ENCODE results near the gene SLC25A17. TPM values are rescaled to one million over a fixed set of nuclear protein-coding genes. Genes with fewer than 3 reads are reported as not detected.
"Not testable (repeated sequence)": the region's sequence is repeated elsewhere in the genome, so short reads cannot be mapped to it uniquely, and the experiment has no call there.

The SLC25A17 gene, protein sequence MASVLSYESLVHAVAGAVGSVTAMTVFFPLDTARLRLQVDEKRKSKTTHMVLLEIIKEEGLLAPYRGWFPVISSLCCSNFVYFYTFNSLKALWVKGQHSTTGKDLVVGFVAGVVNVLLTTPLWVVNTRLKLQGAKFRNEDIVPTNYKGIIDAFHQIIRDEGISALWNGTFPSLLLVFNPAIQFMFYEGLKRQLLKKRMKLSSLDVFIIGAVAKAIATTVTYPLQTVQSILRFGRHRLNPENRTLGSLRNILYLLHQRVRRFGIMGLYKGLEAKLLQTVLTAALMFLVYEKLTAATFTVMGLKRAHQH
- total RNA-seq, result 10 to 100 TPM; 17.1 to 17.5 TPM

DNA sequence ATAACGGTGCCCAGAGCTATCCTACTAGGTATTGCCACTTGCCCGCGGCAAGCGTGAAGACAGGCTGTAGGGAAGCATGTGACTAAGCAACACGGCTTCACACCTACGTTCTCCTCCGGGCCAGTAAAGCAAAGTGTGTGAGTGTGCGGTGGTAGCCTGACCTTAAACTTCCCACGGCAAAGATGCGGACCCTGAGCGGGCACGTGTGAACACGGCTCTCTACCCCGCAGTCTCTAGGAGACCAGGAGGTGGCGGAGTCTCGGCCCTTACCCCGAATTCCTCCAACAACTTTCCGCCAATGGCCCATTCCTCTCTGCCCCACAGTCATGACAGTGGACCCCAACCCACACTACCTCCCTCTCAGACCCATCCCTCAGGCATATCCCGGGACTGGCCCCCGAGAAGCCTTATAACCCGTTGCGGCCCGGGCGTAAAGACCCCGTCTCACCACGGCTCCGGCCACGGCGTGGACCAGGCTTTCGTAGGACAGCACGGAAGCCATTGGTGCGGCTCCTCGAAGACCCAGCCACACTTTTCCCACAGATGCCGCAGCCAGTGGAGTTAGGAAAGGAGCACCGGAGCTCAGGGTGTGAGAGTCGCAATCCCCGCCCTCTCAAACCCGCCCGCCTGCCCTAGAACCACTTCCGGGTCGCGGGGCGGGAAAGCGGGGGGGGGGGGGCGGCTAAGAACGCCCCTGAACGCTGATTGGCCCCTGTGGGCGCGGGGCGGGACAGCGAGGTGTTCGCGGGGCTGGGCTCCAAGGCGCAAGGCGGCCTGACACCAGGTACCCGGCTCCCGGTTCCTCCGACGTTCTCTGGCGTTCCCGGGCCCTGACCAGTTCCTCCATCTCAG lies at the start of gene SLC25A17:
Gene SLC25A17 (minus strand): TSS at position 600 of the 852 bp plus-strand sequence. CDS start 98 bp downstream, at position 502.
- H3K27me3 Mint-ChIP-seq, result no peaks in the 10 kb centered on the region
- CTCF ChIA-PET, result interaction anchor here (0.7 to 3.8 kb wide), 8 partner anchors 13 to 141 kb away, joined by 3 to 22 read pairs (median 4); no protein-coding TSS in a partner anchor

DNA sequence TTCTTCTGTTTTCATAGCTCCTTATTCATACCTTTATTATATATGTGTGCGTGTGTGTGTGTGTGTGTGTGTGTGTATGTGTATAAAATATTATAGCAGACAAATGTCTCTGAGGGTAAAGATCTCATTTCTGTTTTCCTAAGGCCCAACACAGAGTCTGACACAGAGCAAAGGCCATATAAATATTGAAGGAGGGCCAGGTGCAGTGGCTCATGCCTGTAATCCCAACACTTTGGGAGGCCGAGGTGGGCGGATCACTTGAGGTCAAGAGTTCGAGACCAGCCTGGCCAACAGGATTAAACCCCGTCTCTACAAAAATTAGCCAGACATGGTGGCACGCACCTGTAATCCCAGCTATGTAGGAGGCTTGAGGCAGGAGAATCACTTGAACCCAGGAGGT lies 49.2 kb upstream of the SLC25A17 start:
- H3K27me3 Mint-ChIP-seq; DNase-seq; H3K9me3 Mint-ChIP-seq; H3K4me3 Mint-ChIP-seq; H3K36me3 Mint-ChIP-seq (ENCODE audit: low read depth); H3K27ac Mint-ChIP-seq: not testable (repeated sequence)
- peaks cover 11% of the 10 kb centered on the region for H3K4me1 Mint-ChIP-seq
- POLR2A ChIA-PET, result interaction anchor here (3.0 kb wide), 1 partner anchor 12 kb away, joined by 12 read pairs; the partner anchor contains the start of genes ST13 and XPNPEP3
- CTCF ChIA-PET, result interaction anchor here (1.2 kb wide), 1 partner anchor 339 kb away, joined by 3 read pairs; no protein-coding TSS in a partner anchor

More for the DNA sequence above, at the start of gene SLC25A17:
- Mint-ChIP-seq H3K4me1 (peaks cover 32% of the 10 kb centered on the region), H3K36me3 (ENCODE audit: low read depth) (peaks cover 18% of the 10 kb centered on the region), H3K9me3 (no peaks in the 10 kb centered on the region), H3K27ac (peak within 1 kb of the TSS; percentile 88), H3K4me3 (peak within 1 kb of the TSS; percentile 91)
- DNase-seq, result peak; percentile 90
- POLR2A ChIA-PET, result interaction anchor here (0.6 to 4.9 kb wide), 8 partner anchors 9 to 355 kb away, joined by 3 to 31 read pairs (median 4); partner anchors contain the start of genes ST13 and XPNPEP3

GRCh38 chr22:40867109-40867508 lies 48.0 kb upstream of the SLC25A17 start:
- Mint-ChIP-seq H3K4me3 (no peak overlapping the region), H3K27me3 (no peaks in the 10 kb centered on the region), H3K4me1 (peaks cover 13% of the 10 kb centered on the region), H3K27ac (no peak overlapping the region), H3K36me3 (ENCODE audit: low read depth) (peaks cover 7% of the 10 kb centered on the region), H3K9me3 (no peaks in the 10 kb centered on the region)
- no peak for DNase-seq
- POLR2A ChIA-PET, result interaction anchor here (0.5 to 3.0 kb wide), 3 partner anchors 8 to 191 kb away, joined by 3 to 12 read pairs (median 4); partner anchors contain the start of genes ST13 and XPNPEP3
- CTCF ChIA-PET, result interaction anchor here (0.5 to 1.7 kb wide), 4 partner anchors 10 to 371 kb away, joined by 3 to 11 read pairs (median 4); partner anchors contain the start of genes ST13 and XPNPEP3

GRCh38 chr22:40862537-40862936 lies 43.4 kb upstream of the SLC25A17 start:
- no peaks in the 10 kb centered on the region for H3K27me3 Mint-ChIP-seq
- no peak overlapping the region for H3K27ac Mint-ChIP-seq
- CTCF ChIA-PET, result no interaction called here
- no peak overlapping the region for H3K4me3 Mint-ChIP-seq
- DNase-seq, result no peak
- H3K9me3 Mint-ChIP-seq, result no peaks in the 10 kb centered on the region
- POLR2A ChIA-PET, result interaction anchor here (1.2 kb wide), 1 partner anchor 27 kb away, joined by 3 read pairs; no protein-coding TSS in a partner anchor
- H3K4me1 Mint-ChIP-seq, result peaks cover 29% of the 10 kb centered on the region
- peaks cover 8% of the 10 kb centered on the region for H3K36me3 Mint-ChIP-seq (ENCODE audit: low read depth)

GRCh38 chr22:40862013-40862412 lies 42.9 kb upstream of the SLC25A17 start, which contains the start of gene DNAJB7:
TSS of gene DNAJB7 (minus strand) at chr22:40862113. CDS start at chr22:40861994, 119 bp downstream.
- Mint-ChIP-seq H3K4me1 (peaks cover 32% of the 10 kb centered on the region), H3K27me3 (no peaks in the 10 kb centered on the region), H3K9me3 (no peaks in the 10 kb centered on the region), H3K27ac (no peak within 1 kb of the TSS), H3K4me3 (no peak within 1 kb of the TSS), H3K36me3 (ENCODE audit: low read depth) (peaks cover 8% of the 10 kb centered on the region)
- ChIA-PET POLR2A (interaction anchor here (0.7 to 1.2 kb wide), 2 partner anchors 12 to 28 kb away, joined by 3 read pairs; no protein-coding TSS in a partner anchor), CTCF (interaction anchor here (1.0 kb wide), 1 partner anchor 42 kb away, joined by 3 read pairs; no protein-coding TSS in a partner anchor)
- no peak for DNase-seq

DNA sequence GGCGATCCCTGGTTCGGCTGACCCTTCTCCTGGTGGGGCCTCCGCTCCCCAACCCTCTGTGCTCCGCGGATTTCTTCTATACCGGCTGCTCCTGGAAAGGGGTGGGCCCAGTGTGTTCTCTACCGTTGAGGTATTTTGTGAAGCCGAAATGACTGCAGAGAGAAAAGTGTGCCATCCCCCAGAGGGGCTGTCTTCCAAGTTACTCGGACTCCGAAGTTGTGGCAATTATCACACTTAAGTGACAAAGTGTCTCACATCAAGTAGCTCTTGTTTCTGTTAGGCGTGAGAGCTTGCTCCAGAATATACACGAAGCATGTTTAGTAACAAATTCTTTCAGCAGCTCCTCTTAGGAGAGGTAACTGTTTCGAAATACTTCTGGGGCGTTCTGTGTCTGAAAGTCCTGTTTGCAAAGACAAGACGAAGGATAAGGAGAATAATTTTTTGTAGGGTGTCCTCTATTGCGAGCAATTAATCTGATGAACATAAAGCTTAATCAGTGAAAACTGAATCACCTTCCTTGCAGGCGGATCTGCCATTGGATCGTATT lies 38.2 kb upstream of the SLC25A17 start:
- H3K4me1 Mint-ChIP-seq, result peaks cover 48% of the 10 kb centered on the region
- DNase-seq, result no peak
- peak overlapping the region; percentile 95 for H3K4me3 Mint-ChIP-seq
- no peaks in the 10 kb centered on the region for H3K27me3 Mint-ChIP-seq
- H3K27ac Mint-ChIP-seq, result peak overlapping the region; percentile 99
- no peaks in the 10 kb centered on the region for H3K9me3 Mint-ChIP-seq
- ChIA-PET POLR2A (interaction anchor here (0.7 to 4.3 kb wide), 18 partner anchors 10 to 611 kb away, joined by 3 to 31 read pairs (median 5); partner anchors contain the start of genes ACO2, EP300, MRTFA and PHF5A), CTCF (interaction anchor here (0.8 to 3.5 kb wide), 10 partner anchors 10 to 211 kb away, joined by 3 to 20 read pairs (median 4); no protein-coding TSS in a partner anchor)
- H3K36me3 Mint-ChIP-seq (ENCODE audit: low read depth), result peaks cover 11% of the 10 kb centered on the region

DNA sequence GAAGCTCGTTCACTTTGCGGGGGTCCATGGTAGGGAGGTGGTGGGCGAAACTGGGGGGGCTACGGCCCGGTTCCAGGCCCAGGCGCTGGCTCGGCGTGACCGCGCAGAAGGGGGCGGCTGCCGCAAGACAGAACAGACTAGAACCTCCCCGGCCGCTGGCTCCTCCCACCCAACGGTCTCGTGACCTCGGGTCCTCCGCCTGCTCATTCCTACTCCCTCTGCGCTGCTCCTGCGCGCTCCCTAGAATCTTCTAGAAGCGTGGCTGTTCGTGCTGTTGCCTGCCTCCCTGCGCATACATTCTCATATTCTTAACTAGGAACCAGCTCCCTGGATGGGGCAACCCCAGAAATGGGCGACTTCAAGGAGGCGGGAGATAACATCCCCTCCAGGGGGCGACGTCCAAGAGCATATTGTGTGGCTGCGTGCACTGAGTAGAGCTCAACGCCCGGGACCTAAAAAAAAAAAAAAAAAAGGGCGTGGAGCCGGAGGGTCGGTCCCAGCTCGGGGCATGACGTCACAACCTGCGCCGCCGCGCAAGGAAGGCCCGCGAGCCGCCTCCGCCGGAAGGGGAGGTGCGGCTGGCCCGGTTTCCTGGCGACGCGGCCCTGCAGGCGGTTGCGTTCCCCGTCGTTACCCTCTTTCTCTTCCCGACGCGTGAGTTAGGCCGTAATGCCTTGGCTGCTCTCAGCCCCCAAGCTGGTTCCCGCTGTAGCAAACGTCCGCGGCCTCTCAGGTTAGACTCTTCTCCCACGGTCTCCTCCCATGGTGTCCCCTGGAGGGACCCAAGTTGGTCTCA lies 37.6 kb upstream of the SLC25A17 start, which contains the start of the genes ST13 and XPNPEP3:
Gene ST13 (minus strand): TSS at position 127 of the 796 bp plus-strand sequence. CDS start 99 bp downstream, at position 28.
Gene XPNPEP3 (plus strand): TSS at position 636 of the 796 bp plus-strand sequence. CDS start 34 bp downstream, at position 670.
- Mint-ChIP-seq H3K9me3 (no peaks in the 10 kb centered on the region), H3K36me3 (ENCODE audit: low read depth) (peaks cover 9% of the 10 kb centered on the region), H3K4me3 (peak within 1 kb of the TSS; percentile 95), H3K4me1 (peaks cover 50% of the 10 kb centered on the region), H3K27ac (peak within 1 kb of the TSS; percentile 99), H3K27me3 (no peaks in the 10 kb centered on the region)
- POLR2A ChIA-PET, result interaction anchor here (0.7 to 4.3 kb wide), 18 partner anchors 11 to 612 kb away, joined by 3 to 31 read pairs (median 5); partner anchors contain the start of genes ACO2, EP300, PHF5A and RANGAP1
- CTCF ChIA-PET, result interaction anchor here (0.6 to 3.5 kb wide), 11 partner anchors 10 to 509 kb away, joined by 3 to 20 read pairs (median 4); no protein-coding TSS in a partner anchor
- DNase-seq, result peak; percentile 97

DNA sequence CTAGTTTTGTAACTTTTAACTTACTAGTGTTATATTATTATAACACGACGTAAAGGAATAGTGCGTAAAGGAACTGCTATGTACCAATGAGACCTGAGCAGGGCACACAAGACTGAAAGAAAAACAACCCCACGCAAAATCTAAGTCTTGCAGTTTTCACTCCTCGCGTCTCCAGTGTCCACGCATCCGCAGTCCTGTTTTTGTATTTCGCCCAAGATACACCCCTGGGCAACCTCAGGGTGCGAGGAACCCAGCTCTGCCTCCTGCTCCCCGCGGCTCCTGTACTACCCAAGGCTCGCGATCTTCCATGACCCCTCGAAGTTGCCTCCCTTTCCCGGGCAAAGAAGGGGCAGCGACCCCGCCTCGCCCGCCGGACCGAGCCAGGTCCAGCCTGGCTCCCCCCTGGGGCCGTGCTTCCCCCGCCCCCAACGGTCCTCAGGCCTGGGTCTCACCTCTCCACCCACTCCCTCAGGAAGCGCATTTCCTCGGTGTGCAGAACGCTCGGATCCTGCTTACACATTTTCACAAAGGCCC lies 36.9 kb upstream of the SLC25A17 start:
- peaks cover 53% of the 10 kb centered on the region for H3K4me1 Mint-ChIP-seq

GRCh38 chr22:40855071-40855978 lies 36.2 kb upstream of the SLC25A17 start:
- H3K4me1 Mint-ChIP-seq, result peaks cover 53% of the 10 kb centered on the region
- CTCF ChIA-PET, result interaction anchor here (1.0 to 2.0 kb wide), 2 partner anchors 24 to 172 kb away, joined by 3 to 11 read pairs; no protein-coding TSS in a partner anchor
- H3K36me3 Mint-ChIP-seq (ENCODE audit: low read depth), result peaks cover 9% of the 10 kb centered on the region
- POLR2A ChIA-PET, result interaction anchor here (0.7 to 4.3 kb wide), 6 partner anchors 12 to 591 kb away, joined by 3 to 31 read pairs (median 8); partner anchors contain the start of genes RBX1, SLC25A17 and TOB2
- H3K9me3 Mint-ChIP-seq, result no peaks in the 10 kb centered on the region
- no peak for DNase-seq
- peak overlapping the region; percentile 99 for H3K27ac Mint-ChIP-seq
- no peaks in the 10 kb centered on the region for H3K27me3 Mint-ChIP-seq
- H3K4me3 Mint-ChIP-seq, result peak overlapping the region; percentile 95

More for the DNA sequence above, 36.9 kb upstream of the SLC25A17 start:
- Mint-ChIP-seq H3K4me3 (peak overlapping the region; percentile 95), H3K36me3 (ENCODE audit: low read depth) (peaks cover 8% of the 10 kb centered on the region), H3K9me3 (no peaks in the 10 kb centered on the region), H3K27ac (peak overlapping the region; percentile 99), H3K27me3 (no peaks in the 10 kb centered on the region)
- ChIA-PET CTCF (interaction anchor here (0.6 to 3.5 kb wide), 8 partner anchors 11 to 508 kb away, joined by 3 to 20 read pairs (median 7); no protein-coding TSS in a partner anchor), POLR2A (interaction anchor here (0.7 to 4.3 kb wide), 10 partner anchors 11 to 430 kb away, joined by 3 to 31 read pairs (median 8); partner anchors contain the start of genes EP300, RANGAP1, RBX1 and SLC25A17)
- DNase-seq, result peak; percentile 50

DNA sequence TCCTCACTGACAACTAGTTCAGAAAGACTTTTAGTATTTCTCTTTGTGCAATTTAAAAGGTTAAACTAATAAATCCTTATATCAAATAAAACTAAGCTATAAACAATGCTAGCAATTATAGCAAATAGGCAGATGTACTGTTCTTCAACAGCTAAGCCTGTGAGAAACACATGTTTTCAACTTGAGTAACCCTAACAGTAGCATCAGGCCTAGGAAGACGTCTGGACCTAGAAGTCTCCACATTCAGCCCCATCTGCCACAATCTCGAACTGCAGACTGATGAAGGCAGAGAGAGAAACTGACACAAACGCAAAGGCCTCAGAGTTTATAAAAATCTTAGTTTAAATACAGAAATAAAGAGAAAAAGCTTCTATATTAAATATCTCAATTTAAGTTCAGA lies 34.8 kb upstream of the SLC25A17 start:
- no peaks in the 10 kb centered on the region for H3K27me3 Mint-ChIP-seq
- H3K36me3 Mint-ChIP-seq (ENCODE audit: low read depth), result peaks cover 16% of the 10 kb centered on the region
- no peak overlapping the region for H3K4me3 Mint-ChIP-seq
- H3K27ac Mint-ChIP-seq, result no peak overlapping the region
- peaks cover 50% of the 10 kb centered on the region for H3K4me1 Mint-ChIP-seq
- DNase-seq, result no peak
- no peaks in the 10 kb centered on the region for H3K9me3 Mint-ChIP-seq
- ChIA-PET POLR2A (interaction anchor here (4.3 kb wide), 1 partner anchor 35 kb away, joined by 31 read pairs; the partner anchor contains the start of gene SLC25A17), CTCF (no interaction called here)
